Keratinocyte (primary cell): ENCODE results near the gene NDUFS1. TPM values are rescaled to one million over a fixed set of nuclear protein-coding genes. Genes with fewer than 3 reads are reported as not detected.

ENCODE experiments used
- DNase-seq: peaks from one replicate; pipeline ENCODE4 v3.0.0-alpha.2; 2011; ENCODE audit warnings: low read depth, missing footprints, low spot score
- FAIRE-seq: peaks from 2 replicates; lab custom pipeline; 2011; peaks lifted over from hg19 to GRCh38; lab: Jason Lieb, UNC
- H2AFZ ChIP-seq: 2 replicates; pipeline ENCODE4 v1.6.0; 2012; ENCODE audit warnings: low read length, control low read depth, inconsistent platforms; ENCODE audit not compliant: control insufficient read depth
- H3K27ac ChIP-seq: 2 replicates; pipeline ENCODE4 v1.5.1; 2011; ENCODE audit warnings: low read length; ENCODE audit not compliant: control insufficient read depth, insufficient read depth
- H3K27me3 ChIP-seq: 3 replicates; pipeline ENCODE4 v1.6.0; 2011; ENCODE audit warnings: low read length; ENCODE audit not compliant: control insufficient read depth, insufficient read depth; ENCODE audit errors: extremely low read depth
- H3K36me3 ChIP-seq, 2 experiments: 2 replicates in 1 of 2; 3 replicates in 1 of 2; pipeline ENCODE4 v1.5.1; 2011; ENCODE audit warnings: low read length in 2 of 2, mild to moderate bottlenecking in 1 of 2; ENCODE audit not compliant: control insufficient read depth in 2 of 2, insufficient read depth in 2 of 2; ENCODE audit errors: extremely low read depth in 1 of 2
- H3K4me1 ChIP-seq: 3 replicates; pipeline ENCODE4 v1.5.1; 2011; ENCODE audit warnings: low read length; ENCODE audit not compliant: control insufficient read depth, insufficient read depth; ENCODE audit errors: extremely low read depth
- H3K4me2 ChIP-seq: 3 replicates; pipeline ENCODE4 v1.6.0; 2011; ENCODE audit warnings: low read depth, low read length; ENCODE audit not compliant: control insufficient read depth, insufficient read depth; ENCODE audit errors: extremely low read depth
- H3K4me3 ChIP-seq, 3 experiments: fragments of 200-600 bp in 1 of 3; sonication (generic) in 1 of 3; 2 replicates in 2 of 3; 3 replicates in 1 of 3; pipeline ENCODE4 v1.5.1; 2011 to 2016; ENCODE audit warnings: low read length in 3 of 3, mild to moderate bottlenecking in 3 of 3, control low read depth in 2 of 3, inconsistent platforms in 1 of 3, low read depth in 1 of 3, mixed read lengths in 1 of 3, mixed run types in 1 of 3, moderate library complexity in 1 of 3; ENCODE audit not compliant: control insufficient read depth in 2 of 3, insufficient read depth in 2 of 3; ENCODE audit errors: extremely low read depth in 1 of 3
- H3K79me2 ChIP-seq: 2 replicates; pipeline ENCODE4 v1.6.0; 2012; ENCODE audit warnings: low read length; ENCODE audit not compliant: control insufficient read depth, insufficient read depth
- H3K9ac ChIP-seq: 3 replicates; pipeline ENCODE4 v1.6.0; 2011; ENCODE audit warnings: low read length; ENCODE audit not compliant: control insufficient read depth, insufficient read depth; ENCODE audit errors: extremely low read depth
- H3K9me1 ChIP-seq: 3 replicates; pipeline ENCODE4 v1.6.0; 2011; ENCODE audit warnings: low read length; ENCODE audit not compliant: control insufficient read depth, insufficient read depth; ENCODE audit errors: extremely low read depth
- H3K9me3 ChIP-seq: 2 replicates; pipeline ENCODE4 v1.5.1; 2012; ENCODE audit warnings: low read depth, low read length; ENCODE audit not compliant: control insufficient read depth
- H4K20me1 ChIP-seq: 3 replicates; pipeline ENCODE4 v1.6.0; 2011; ENCODE audit warnings: low read length; ENCODE audit not compliant: control insufficient read depth, insufficient read depth; ENCODE audit errors: extremely low read depth
- CTCF ChIP-seq, 3 experiments: IDR thresholded peaks in 1 of 3; conservative IDR thresholded peaks in 1 of 3; optimal IDR thresholded peaks in 1 of 3; 2 replicates in 2 of 3; 3 replicates in 1 of 3; pipeline versions ENCODE3 to v1.5.1; 2011; ENCODE audit warnings: low read length in 3 of 3, mild to moderate bottlenecking in 3 of 3, moderate library complexity in 2 of 3, control low read depth in 1 of 3, inconsistent platforms in 1 of 3; ENCODE audit not compliant: insufficient read depth in 2 of 3; ENCODE audit errors: extremely low read depth in 1 of 3
- EZH2 ChIP-seq: IDR thresholded peaks from one replicate; pipeline ENCODE4 v1.6.1; 2012; ENCODE audit warnings: inconsistent platforms, mild to moderate bottlenecking, low read length, moderate library complexity
- dilution Hi-C: fragments of 300-500 bp; cut with MboI; formaldehyde crosslinking; loops from one replicate; pipeline ENCODE4 v1.7.0; 2020; ENCODE audit warnings: low sequenced_read_pairs; ENCODE audit not compliant: extremely low pct_ligation_motif_present
- polyA plus RNA-seq, 5 experiments: library from polyadenylated mRNA; depleted of rRNA in 3 of 5; stranded (reverse) in 3 of 5; stranded (forward) in 1 of 5; unstranded in 1 of 5; fragments of >200 nt; gene quantifications; 1 replicate in 1 of 5; 2 replicates in 3 of 5; 3 replicates in 1 of 5; pipeline versions ENCODE4 v1.2.1 to v1.2.3, GENCODE V29; 2011 to 2012; ENCODE audit warnings: missing spikeins in 2 of 5, low read depth in 1 of 5, low replicate concordance in 1 of 5

The NDUFS1 gene
- polyA plus RNA-seq, 1 donor (not counting 4 experiments of a cell fraction or from before 2014, with no cell fraction given), result 83.7 TPM

GRCh38 chr2:206202446-206202845, 43.2 kb upstream of the NDUFS1 start:
- Histone ChIP-seq H3K27me3 (no peaks in the 10 kb centered on the region), H3K9me1 (no peaks in the 10 kb centered on the region), H3K36me3 (no peaks in the 10 kb centered on the region), H3K79me2 (no peaks in the 10 kb centered on the region), H3K4me3 (no peak overlapping the region), H3K4me2 (no peak overlapping the region), H3K27ac (no peak overlapping the region), H3K9me3 (no peaks in the 10 kb centered on the region), H2AFZ (no peak overlapping the region), H3K4me1 (peaks cover 20% of the 10 kb centered on the region), H3K9ac (no peak overlapping the region), H4K20me1 (no peaks in the 10 kb centered on the region)
- FAIRE-seq (no peak), DNase-seq (no peak)
- TF ChIP-seq EZH2 (no peak), CTCF (optimal IDR thresholded peaks at IDR 0.05 in 1 of 3, IDR thresholded peaks at IDR 0.05 in 1 of 3, conservative IDR thresholded peaks at IDR 0.05 in 1 of 3; ENCODE audit: extremely low read depth in 1 of 3, insufficient read depth in 2 of 3, low read length in 3 of 3) (no peak)
- dilution Hi-C loops, result no loop called here

GRCh38 chr2:206201075-206201848, 42.0 kb upstream of the NDUFS1 start:
- H3K9ac ChIP-seq, result no peak overlapping the region
- no peaks in the 10 kb centered on the region for H3K36me3 ChIP-seq
- no peaks in the 10 kb centered on the region for H3K9me3 ChIP-seq
- H3K4me2 ChIP-seq, result no peak overlapping the region
- peaks cover 20% of the 10 kb centered on the region for H3K4me1 ChIP-seq
- no peaks in the 10 kb centered on the region for H3K27me3 ChIP-seq
- no peak overlapping the region for H3K4me3 ChIP-seq
- H3K27ac ChIP-seq, result no peak overlapping the region
- no peaks in the 10 kb centered on the region for H4K20me1 ChIP-seq
- dilution Hi-C loops, result no loop called here
- no peaks in the 10 kb centered on the region for H3K79me2 ChIP-seq
- no peak overlapping the region for H2AFZ ChIP-seq
- FAIRE-seq, result no peak
- H3K9me1 ChIP-seq, result no peaks in the 10 kb centered on the region
- no peak for TF ChIP-seq CTCF (optimal IDR thresholded peaks at IDR 0.05 in 1 of 3, IDR thresholded peaks at IDR 0.05 in 1 of 3, conservative IDR thresholded peaks at IDR 0.05 in 1 of 3; ENCODE audit: extremely low read depth in 1 of 3, insufficient read depth in 2 of 3, low read length in 3 of 3)
- DNase-seq, result no peak
